HepG2 (cell line): ENCODE data around the gene ABHD10. TPM values are rescaled to one million over a fixed set of nuclear protein-coding genes. Genes with fewer than 3 reads are reported as not detected.

ENCODE experiments used
- ATAC-seq: fragments of 200-7000 bp; cut with Tn5 transposase; 3 replicates; pipeline ENCODE4 v1.9.1; 2020; ENCODE audit warnings: mild to moderate bottlenecking, moderate library complexity
- BruUV-seq: library from RNA; stranded (reverse); fragments of 400-500 nt; replicated peaks from 2 replicates; lab custom pipeline; 2021; lab: Mats Ljungman, UMichigan
- CTCF ChIA-PET: fragments of 300-600 bp; formaldehyde crosslinking; extraction: SDS; loops from one replicate; lab custom pipeline; 2021; ENCODE audit warnings: low total read pairs, inconsistent platforms, low intra/inter-chr PET ratio; lab: Yijun Ruan, JAX
- POLR2A ChIA-PET: fragments of 350-600 bp; sonication (Branson Sonifier 250); formaldehyde crosslinking; loops from one replicate; lab custom pipeline; 2020; ENCODE audit warnings: antibody characterized with exemption, inconsistent platforms; lab: Yijun Ruan, JAX
- DNase-seq: peaks from one replicate; pipeline ENCODE4 v3.0.0-alpha.2; 2015; ENCODE audit warnings: low spot score
- FAIRE-seq: peaks from 3 replicates; lab custom pipeline; 2011; peaks lifted over from hg19 to GRCh38; lab: Jason Lieb, UNC
- H2AFZ ChIP-seq: one replicate; pipeline ENCODE4 v1.6.1; 2011; ENCODE audit warnings: low read length, inconsistent platforms
- H3K27ac ChIP-seq: fragments of 300-600 bp; 3 replicates; pipeline ENCODE4 v1.8.0; 2011; ENCODE audit warnings: mixed run types, mild to moderate bottlenecking, mixed read lengths, low read length, inconsistent platforms; ENCODE audit not compliant: insufficient read depth; ENCODE audit errors: extremely low read length
- H3K27me3 ChIP-seq, 2 experiments: fragments of 200-600 bp in 1 of 2; 2 replicates in 1 of 2; 3 replicates in 1 of 2; pipeline versions ENCODE4 v1.6.0 to v1.8.0; 2011; ENCODE audit warnings: low read length in 2 of 2, mild to moderate bottlenecking in 2 of 2, moderate library complexity in 2 of 2, inconsistent platforms in 1 of 2; ENCODE audit not compliant: insufficient read depth in 2 of 2, control insufficient read depth in 1 of 2
- H3K36me3 ChIP-seq, 2 experiments: fragments of 200-600 bp in 1 of 2; replicated peaks in 1 of 2; 2 replicates in 1 of 2; 3 replicates in 1 of 2; pipeline versions ENCODE4 v1.5.1 to v1.8.0; 2011; ENCODE audit warnings: low read length in 2 of 2, inconsistent platforms in 1 of 2; ENCODE audit not compliant: insufficient read depth in 2 of 2, control insufficient read depth in 1 of 2
- H3K4me1 ChIP-seq: 2 replicates; pipeline ENCODE4 v1.5.1; 2012; ENCODE audit warnings: low read length, inconsistent platforms; ENCODE audit not compliant: insufficient read depth
- H3K4me2 ChIP-seq: 2 replicates; pipeline ENCODE4 v1.6.0; 2011; ENCODE audit warnings: low read depth, low read length, inconsistent platforms
- H3K4me3 ChIP-seq, 3 experiments: fragments of 200-600 bp in 1 of 3; sonication (generic), shearing (Covaris generic) in 1 of 3; replicated peaks in 1 of 3; 2 replicates each; pipeline ENCODE4 v1.5.1; 2011 to 2016; ENCODE audit warnings: low read length in 3 of 3, inconsistent platforms in 2 of 3, low read depth in 2 of 3, mild to moderate bottlenecking in 2 of 3, control low read depth in 1 of 3, mixed read lengths in 1 of 3; ENCODE audit not compliant: insufficient read depth in 1 of 3
- H3K79me2 ChIP-seq: one replicate; pipeline ENCODE4 v1.6.1; 2011; ENCODE audit warnings: low read length, inconsistent platforms; ENCODE audit not compliant: insufficient read depth
- H3K9ac ChIP-seq: 2 replicates; pipeline ENCODE4 v1.6.0; 2011; ENCODE audit warnings: mild to moderate bottlenecking, low read depth, low read length, inconsistent platforms; ENCODE audit not compliant: insufficient read depth
- H3K9me3 ChIP-seq: 2 replicates; pipeline ENCODE4 v1.5.1; 2012; ENCODE audit warnings: mild to moderate bottlenecking, low read length
- H4K20me1 ChIP-seq: 2 replicates; pipeline ENCODE4 v1.6.0; 2011; ENCODE audit warnings: inconsistent platforms, mild to moderate bottlenecking, low read length, moderate library complexity; ENCODE audit not compliant: insufficient read depth
- ELF3 ChIP-seq: IDR thresholded peaks from 2 replicates; pipeline ENCODE4 v1.6.1; 2016; ENCODE audit warnings: missing genetic modification reagents, missing compliant biosample characterization
- GLMP ChIP-seq: sonication (generic); formaldehyde crosslinking; IDR thresholded peaks from 2 replicates; pipeline ENCODE4 v1.9.0; 2021; ENCODE audit warnings: missing genetic modification reagents, mild to moderate bottlenecking, borderline replicate concordance
- MIXL1 ChIP-seq: IDR thresholded peaks from 2 replicates; pipeline ENCODE4 v1.6.1; 2016
- PRMT3 ChIP-seq: sonication (generic); formaldehyde crosslinking; IDR thresholded peaks from 2 replicates; pipeline ENCODE4 v1.8.1; 2022; ENCODE audit warnings: low read depth, mild to moderate bottlenecking, moderate library complexity, missing genetic modification reagents, borderline replicate concordance
- THAP9 ChIP-seq: sonication (generic); formaldehyde crosslinking; IDR thresholded peaks from 2 replicates; pipeline ENCODE4; 2020; ENCODE audit warnings: missing genetic modification reagents, mild to moderate bottlenecking, borderline replicate concordance
- XRCC5 ChIP-seq: fragments of 200-400 bp; formaldehyde crosslinking; optimal IDR thresholded peaks from 2 replicates; pipeline ENCODE3; 2017; ENCODE audit warnings: mild to moderate bottlenecking, low read length
- ZBED4 ChIP-seq: sonication (generic); formaldehyde crosslinking; IDR thresholded peaks from 2 replicates; pipeline ENCODE4 v1.4.0; 2020; ENCODE audit warnings: missing genetic modification reagents, borderline replicate concordance
- ZNF383 ChIP-seq: sonication (generic); formaldehyde crosslinking; IDR thresholded peaks from 2 replicates; pipeline ENCODE4 v1.4.0; 2020; ENCODE audit warnings: missing genetic modification reagents, mild to moderate bottlenecking, borderline replicate concordance
- ZNF484 ChIP-seq: sonication (generic); formaldehyde crosslinking; IDR thresholded peaks from 2 replicates; pipeline ENCODE4 v1.5.1; 2020; ENCODE audit warnings: mild to moderate bottlenecking, low read depth, missing genetic modification reagents, borderline replicate concordance
- WGBS: methylation state at CpG from one replicate; pipeline ENCODE4 v1.1.6; 2017; ENCODE audit warnings: low lambda C conversion rate; 5-methylcytosine and 5-hydroxymethylcytosine counted together
- in situ Hi-C: cut with HindIII; loops from 2 replicates; pipeline ENCODE4 v1.10.0; 2017; ENCODE audit warnings: low pct_unique_long_range_greater_than_20kb; ENCODE audit not compliant: extremely low pct_ligation_motif_present
- intact Hi-C: fragments of 100-400 bp; cut with micrococcal nuclease; formaldehyde crosslinking; loops from one replicate; pipeline ENCODE4 v1.10.0; 2022; ENCODE audit not compliant: unreplicated experiment
- polyA plus RNA-seq, 8 experiments: library from polyadenylated mRNA; depleted of rRNA in 3 of 8; stranded (reverse) in 7 of 8; unstranded in 1 of 8; fragments of >200 nt; fragmentation: Illumina TruSeq in 4 of 8; extraction: Trizol in 4 of 8; gene quantifications; 2 replicates each; pipeline versions ENCODE4 v1.2.1 to v1.2.3, GENCODE V29; 2011 to 2016; ENCODE audit warnings: low read depth in 4 of 8, missing spikeins in 1 of 8, mixed read lengths in 1 of 8; ENCODE audit not compliant: insufficient read depth in 1 of 8
- total RNA-seq, 5 experiments: library from RNA; depleted of rRNA; stranded (reverse); fragments of >200 nt; fragmentation: Illumina TruSeq; extraction: Trizol; gene quantifications; 2 replicates each; pipeline ENCODE4 v1.2.3, GENCODE V29; 2016; ENCODE audit warnings: low read depth in 1 of 5
- TF ChIP-seq, protein P1 (sequence below): sonication (generic); formaldehyde crosslinking; IDR thresholded peaks from 2 replicates; pipeline ENCODE4 v1.9.0; 2022; ENCODE audit warnings: low read depth, missing genetic modification reagents

ABHD10 gene
- total and polyA plus RNA-seq, 2 of the 13 experiments (the other 11 are each of a cell fraction or from before 2014, with no cell fraction given), result 22.8 to 50.2 TPM

GRCh38 chr3:111967651-111968274, 11.1 kb upstream of the ABHD10 start:
- 0 out of 2 replicates have a peak overlapping the region, but pooled peaks have one; percentile 15 for H3K4me2 ChIP-seq
- TF ChIP-seq XRCC5 (no peak), THAP9 (CRISPR knock-in tag) (no peak), ZNF383 (no peak), ELF3 (CRISPR knock-in tag) (peak; percentile 76), GLMP (CRISPR knock-in tag) (no peak), PRMT3 (CRISPR knock-in tag) (no peak), MIXL1 (CRISPR knock-in tag) (0 out of 2 replicates have a peak, but pooled peaks have one; percentile 32), ZNF484 (CRISPR knock-in tag) (no peak), ZBED4 (CRISPR knock-in tag) (no peak)
- TF ChIP-seq, protein P1, sequence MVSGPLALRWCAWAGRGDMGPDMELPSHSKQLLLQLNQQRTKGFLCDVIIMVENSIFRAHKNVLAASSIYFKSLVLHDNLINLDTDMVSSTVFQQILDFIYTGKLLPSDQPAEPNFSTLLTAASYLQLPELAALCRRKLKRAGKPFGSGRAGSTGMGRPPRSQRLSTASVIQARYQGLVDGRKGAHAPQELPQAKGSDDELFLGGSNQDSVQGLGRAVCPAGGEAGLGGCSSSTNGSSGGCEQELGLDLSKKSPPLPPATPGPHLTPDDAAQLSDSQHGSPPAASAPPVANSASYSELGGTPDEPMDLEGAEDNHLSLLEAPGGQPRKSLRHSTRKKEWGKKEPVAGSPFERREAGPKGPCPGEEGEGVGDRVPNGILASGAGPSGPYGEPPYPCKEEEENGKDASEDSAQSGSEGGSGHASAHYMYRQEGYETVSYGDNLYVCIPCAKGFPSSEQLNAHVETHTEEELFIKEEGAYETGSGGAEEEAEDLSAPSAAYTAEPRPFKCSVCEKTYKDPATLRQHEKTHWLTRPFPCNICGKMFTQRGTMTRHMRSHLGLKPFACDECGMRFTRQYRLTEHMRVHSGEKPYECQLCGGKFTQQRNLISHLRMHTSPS (CRISPR knock-in tag), result no peak

More at GRCh38 chr3:111967651-111968274, 11.1 kb upstream of the ABHD10 start:
- intact Hi-C loops, result loop anchor here (1.0 kb wide), 4 partner anchors 72 to 298 kb away; no protein-coding TSS in a partner anchor
- H3K27ac ChIP-seq, result no peak overlapping the region
- H3K27me3 ChIP-seq, result no peaks in the 10 kb centered on the region
- in situ Hi-C loops, result no loop called here
- no peak overlapping the region for H3K4me3 ChIP-seq
- DNase-seq (peak; percentile 66), ATAC-seq (peak; percentile 95), FAIRE-seq (peak; percentile 79)
- H3K9me3 ChIP-seq, result no peaks in the 10 kb centered on the region
- H3K36me3 ChIP-seq, result peaks cover 4 to 5% of the 10 kb centered on the region in 2 experiments; a peak in 3 of 5 replicates
- H3K9ac ChIP-seq, result no peak overlapping the region
- POLR2A ChIA-PET, result interaction anchor here (2.0 kb wide), 1 partner anchor 11 kb away, joined by 8 read pairs; the partner anchor contains the start of gene ABHD10
- peaks cover 10% of the 10 kb centered on the region for H3K4me1 ChIP-seq
- CTCF ChIA-PET, result interaction anchor here (1.6 to 6.1 kb wide), 3 partner anchors 73 to 298 kb away, joined by 6 to 79 read pairs (median 9); no protein-coding TSS in a partner anchor
- no TSS peak for BruUV-seq
- no peaks in the 10 kb centered on the region for H3K79me2 ChIP-seq
- no peaks in the 10 kb centered on the region for H4K20me1 ChIP-seq
- H2AFZ ChIP-seq, result no peak overlapping the region
- 15% methylated on average over 8 of the region's 8 CpGs for WGBS
